ENCODE results near the gene FUT4. TPM values are rescaled to one million over a fixed set of nuclear protein-coding genes. Genes with fewer than 3 reads are reported as not detected.

The FUT4 gene
- total RNA-seq (2014; rRNA removed; shearing (Covaris generic)): 1.5 and 1.7 TPM in 2 replicates
- 1.2 and 1.7 TPM in 2 replicates for total RNA-seq (2022)
- percentile 47 among the genes with signal in this experiment for Bru-seq, nascent RNA
- BruChase-seq, experiment 1, labeled RNA remaining after a 6-hour chase: percentile 34 among the genes with signal in this experiment
- BruChase-seq, experiment 2, labeled RNA remaining after a 2-hour chase: percentile 71 among the genes with signal in this experiment
- long read RNA-seq, full-length matches to known transcripts: 3 of 3 reads
- long read RNA-seq, partial matches to known transcripts: 0 of 3 reads
- long read RNA-seq, other reads (novel, unspliced or antisense): 0 of 3 reads

DNA sequence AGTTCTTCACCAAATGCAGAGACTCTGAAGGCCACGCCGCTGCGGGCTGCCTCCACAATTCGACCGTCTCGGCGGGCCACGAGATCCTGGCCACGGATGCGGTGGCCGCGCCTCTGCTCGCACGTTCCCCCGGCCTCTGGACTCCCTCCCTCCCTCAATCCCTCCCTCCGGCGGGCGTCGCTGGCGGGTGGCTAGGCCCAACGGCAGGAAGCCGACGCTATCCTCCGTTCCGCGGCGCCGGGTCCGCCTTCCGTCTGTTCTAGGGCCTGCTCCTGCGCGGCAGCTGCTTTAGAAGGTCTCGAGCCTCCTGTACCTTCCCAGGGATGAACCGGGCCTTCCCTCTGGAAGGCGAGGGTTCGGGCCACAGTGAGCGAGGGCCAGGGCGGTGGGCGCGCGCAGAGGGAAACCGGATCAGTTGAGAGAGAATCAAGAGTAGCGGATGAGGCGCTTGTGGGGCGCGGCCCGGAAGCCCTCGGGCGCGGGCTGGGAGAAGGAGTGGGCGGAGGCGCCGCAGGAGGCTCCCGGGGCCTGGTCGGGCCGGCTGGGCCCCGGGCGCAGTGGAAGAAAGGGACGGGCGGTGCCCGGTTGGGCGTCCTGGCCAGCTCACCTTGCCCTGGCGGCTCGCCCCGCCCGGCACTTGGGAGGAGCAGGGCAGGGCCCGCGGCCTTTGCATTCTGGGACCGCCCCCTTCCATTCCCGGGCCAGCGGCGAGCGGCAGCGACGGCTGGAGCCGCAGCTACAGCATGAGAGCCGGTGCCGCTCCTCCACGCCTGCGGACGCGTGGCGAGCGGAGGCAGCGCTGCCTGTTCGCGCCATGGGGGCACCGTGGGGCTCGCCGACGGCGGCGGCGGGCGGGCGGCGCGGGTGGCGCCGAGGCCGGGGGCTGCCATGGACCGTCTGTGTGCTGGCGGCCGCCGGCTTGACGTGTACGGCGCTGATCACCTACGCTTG lies at the start of gene FUT4:
Gene FUT4 (plus strand): TSS at position 227 of the 951 bp plus-strand sequence. CDS start 213 bp downstream, at position 440.
- H4K20me1 ChIP-seq (ENCODE audit: insufficient read depth, low read length): no peaks in the 10 kb centered on the region
- no peaks in the 10 kb centered on the region for H3K9me2 ChIP-seq (ENCODE audit: insufficient read depth, low read length)
- H3K4me1 ChIP-seq (ENCODE audit: insufficient read depth, low read length, poor library complexity, severe bottlenecking): peaks cover 11% of the 10 kb centered on the region
- peak; percentile 69 for DNase-seq (ENCODE audit: low spot score)
- no peaks in the 10 kb centered on the region for H3K9me3 ChIP-seq (ENCODE audit: low read length)
- peak within 1 kb of the TSS; percentile 69 for H3K4me3 ChIP-seq (ENCODE audit: low read depth, low read length, poor library complexity, severe bottlenecking)
- peak within 1 kb of the TSS; percentile 82 for H2AFZ ChIP-seq (ENCODE audit: low read length)
- CTCF ChIA-PET (ENCODE audit: unreplicated experiment): no interaction called here
- BruUV-seq (replicated peaks): no TSS peak
- intact Hi-C loops (cut with micrococcal nuclease; ENCODE audit: unreplicated experiment): no loop called here
- H3K27ac ChIP-seq (ENCODE audit: low read depth, low read length, poor library complexity, severe bottlenecking): peak within 1 kb of the TSS; percentile 28
- TF ChIP-seq EZH2phosphoT487 (IDR thresholded peaks at IDR 0.05; ENCODE audit: borderline replicate concordance, low read depth, low read length): no peak
- TF ChIP-seq, protein P1, sequence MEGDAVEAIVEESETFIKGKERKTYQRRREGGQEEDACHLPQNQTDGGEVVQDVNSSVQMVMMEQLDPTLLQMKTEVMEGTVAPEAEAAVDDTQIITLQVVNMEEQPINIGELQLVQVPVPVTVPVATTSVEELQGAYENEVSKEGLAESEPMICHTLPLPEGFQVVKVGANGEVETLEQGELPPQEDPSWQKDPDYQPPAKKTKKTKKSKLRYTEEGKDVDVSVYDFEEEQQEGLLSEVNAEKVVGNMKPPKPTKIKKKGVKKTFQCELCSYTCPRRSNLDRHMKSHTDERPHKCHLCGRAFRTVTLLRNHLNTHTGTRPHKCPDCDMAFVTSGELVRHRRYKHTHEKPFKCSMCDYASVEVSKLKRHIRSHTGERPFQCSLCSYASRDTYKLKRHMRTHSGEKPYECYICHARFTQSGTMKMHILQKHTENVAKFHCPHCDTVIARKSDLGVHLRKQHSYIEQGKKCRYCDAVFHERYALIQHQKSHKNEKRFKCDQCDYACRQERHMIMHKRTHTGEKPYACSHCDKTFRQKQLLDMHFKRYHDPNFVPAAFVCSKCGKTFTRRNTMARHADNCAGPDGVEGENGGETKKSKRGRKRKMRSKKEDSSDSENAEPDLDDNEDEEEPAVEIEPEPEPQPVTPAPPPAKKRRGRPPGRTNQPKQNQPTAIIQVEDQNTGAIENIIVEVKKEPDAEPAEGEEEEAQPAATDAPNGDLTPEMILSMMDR (conservative IDR thresholded peaks at IDR 0.05; ENCODE audit: low read length): no peak
- H3K4me2 ChIP-seq (ENCODE audit: low read length): peak within 1 kb of the TSS; percentile 53
- POLR2A ChIA-PET: no interaction called here
- H3K36me3 ChIP-seq (ENCODE audit: insufficient read depth, low read length): no peaks in the 10 kb centered on the region
- H3K79me2 ChIP-seq (ENCODE audit: insufficient read depth, low read depth, low read length): no peaks in the 10 kb centered on the region

- Histone ChIP-seq H2AFZ (ENCODE audit: low read length) (peak overlapping the region; percentile 95), H3K9me3 (ENCODE audit: low read length) (no peaks in the 10 kb centered on the region), H3K79me2 (ENCODE audit: insufficient read depth, low read depth, low read length) (peaks cover 56% of the 10 kb centered on the region), H3K4me3 (ENCODE audit: low read depth, low read length, poor library complexity, severe bottlenecking) (peak overlapping the region; percentile 88), H3K36me3 (ENCODE audit: insufficient read depth, low read length) (peaks cover 44% of the 10 kb centered on the region), H3K4me1 (ENCODE audit: insufficient read depth, low read length, poor library complexity, severe bottlenecking) (peaks cover 25% of the 10 kb centered on the region), H3K4me2 (ENCODE audit: low read length) (peak overlapping the region; percentile 96), H3K27ac (ENCODE audit: low read depth, low read length, poor library complexity, severe bottlenecking) (peak overlapping the region; percentile 31), H4K20me1 (ENCODE audit: insufficient read depth, low read length) (peaks cover 25% of the 10 kb centered on the region; the same call in 1 of the 2 replicates), H3K9me2 (ENCODE audit: insufficient read depth, low read length) (no peaks in the 10 kb centered on the region)
- ChIA-PET CTCF (ENCODE audit: unreplicated experiment) (no interaction called here), POLR2A (interaction anchor here (0.6 to 1.0 kb wide), 4 partner anchors 11 to 179 kb away, joined by 3 to 4 read pairs (median 3); no protein-coding TSS in a partner anchor)
- TF ChIP-seq, protein P1 (conservative IDR thresholded peaks at IDR 0.05; ENCODE audit: low read length): peak; percentile 9; the same call in 1 of the 2 replicates
- no peak for TF ChIP-seq EZH2phosphoT487 (IDR thresholded peaks at IDR 0.05; ENCODE audit: borderline replicate concordance, low read depth, low read length)
- BruUV-seq (replicated peaks): no TSS peak
- intact Hi-C loops (cut with micrococcal nuclease; ENCODE audit: unreplicated experiment): loop anchor here (5.0 to 10.0 kb wide), 2 partner anchors 367 to 699 kb away; partner anchors contain the start of gene PANX1
- DNase-seq (ENCODE audit: low spot score): no peak
Observed at GRCh38 chr11:94494126-94494680, 49.5 kb upstream of the FUT4 start.

All from OCI-LY7 (cell line).